Lower leg skin (tissue), 4 donors: ENCODE measurements around the gene TBCD. TPM values are rescaled to one million over a fixed set of nuclear protein-coding genes. Genes with fewer than 3 reads are reported as not detected.

Experiments
- DNase-seq, 2 donors: peaks; one replicate each; pipeline ENCODE4 v3.0.0-alpha.2; 2019; ENCODE audit warnings: low spot score in 2 of 2
- H3K4me3 ChIP-seq: fragments of 200-600 bp; sonication (generic); 2 replicates; pipeline ENCODE4 v1.5.1; 2017; ENCODE audit warnings: mild to moderate bottlenecking, low read depth; ENCODE audit not compliant: poor library complexity, severe bottlenecking
- CTCF ChIP-seq, 3 donors: fragments of 450-650 bp; IDR thresholded peaks; one replicate each; pipeline ENCODE4 v1.5.1; 2016; ENCODE audit warnings: antibody characterized with exemption in 3 of 3, mild to moderate bottlenecking in 3 of 3, moderate library complexity in 2 of 3
- POLR2A ChIP-seq, 2 donors: fragments of 450-650 bp; IDR thresholded peaks; one replicate each; pipeline ENCODE4 v1.6.1; 2016 to 2017; ENCODE audit warnings: antibody characterized with exemption in 2 of 2, mild to moderate bottlenecking in 1 of 2, moderate library complexity in 1 of 2
- WGBS, 2 donors: methylation state at CpG; one replicate each; pipeline ENCODE4 v1.1.5; 2018; 5-methylcytosine and 5-hydroxymethylcytosine counted together
- intact Hi-C: fragments of 100-400 bp; cut with DNase I; formaldehyde crosslinking; loops from one replicate; pipeline ENCODE4 v1.15.0; 2023; ENCODE audit warnings: low total_unique reads
- total RNA-seq, 4 donors: library from RNA; depleted of rRNA; stranded (reverse); fragments of >200 nt; gene quantifications; one replicate each; pipeline ENCODE4 v1.1.0, GENCODE V29; 2016

TBCD gene
- total RNA-seq, 4 donors from 2014 or later = 38.7 to 73.4 (median 51.5) TPM

GRCh38 chr17:82930924-82931698 lies 179.2 kb downstream of the TBCD start:
- DNase-seq = peak in 1 of 2 donors; percentile 78
- TF ChIP-seq POLR2A (IDR thresholded peaks at IDR 0.05) (no peak), CTCF (IDR thresholded peaks at IDR 0.05) (no peak)
- intact Hi-C loops = no loop called here
- no peak overlapping the region for H3K4me3 ChIP-seq
- 92 to 93% methylated on average over 39 of the region's 39 CpGs for WGBS, 2 donors

DNA sequence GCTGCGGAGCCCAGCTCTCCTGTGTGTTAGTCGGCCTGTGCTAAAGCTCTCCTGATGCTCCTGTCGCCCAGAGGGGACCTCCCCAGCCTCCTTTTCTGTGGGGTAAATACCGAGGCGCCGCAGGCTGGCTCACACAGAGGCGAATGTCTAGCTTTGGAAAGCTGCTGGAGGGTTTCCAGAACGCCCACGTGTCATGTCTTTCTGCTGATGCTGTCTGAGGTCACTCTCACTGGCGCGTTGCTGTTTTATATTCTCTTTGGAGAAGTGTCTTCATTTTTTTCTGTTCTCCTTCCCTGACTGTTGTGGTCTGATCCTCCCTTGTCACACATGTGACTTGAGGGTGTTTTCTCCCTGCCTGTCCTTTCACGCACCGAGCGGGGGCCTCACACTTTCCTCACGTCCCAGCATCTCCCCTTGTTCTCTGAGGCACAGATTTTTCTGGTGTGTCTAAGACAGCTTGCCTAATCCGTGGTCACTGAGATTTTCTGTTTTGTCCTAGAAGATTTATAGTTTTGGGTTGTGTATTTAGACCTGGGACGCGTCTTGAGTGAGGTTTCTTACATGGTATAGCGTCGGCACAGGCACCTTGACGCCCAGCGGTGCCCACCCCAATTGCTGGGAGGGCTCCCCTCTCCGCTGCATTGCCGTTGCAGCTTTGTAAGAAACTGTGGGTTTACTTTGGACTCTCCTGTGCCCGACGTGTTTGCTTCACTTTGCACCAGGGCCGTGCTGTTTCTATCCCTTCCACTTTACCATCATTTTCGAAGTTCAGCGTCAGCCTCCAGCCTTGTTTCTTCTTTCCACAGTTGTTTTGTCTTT lies 180.0 kb downstream of the TBCD start:
- 67 to 74% methylated on average over 27 to 29 of the region's 29 CpGs for WGBS, 2 donors
- TF ChIP-seq POLR2A (IDR thresholded peaks at IDR 0.05) (no peak), CTCF (IDR thresholded peaks at IDR 0.05) (no peak)
- intact Hi-C loops = no loop called here
- DNase-seq = peak; percentile 50 to 88
- no peak overlapping the region for H3K4me3 ChIP-seq

GRCh38 chr17:82932518-82933310 lies 180.8 kb downstream of the TBCD start:
- DNase-seq = peak in 1 of 2 donors; percentile 76
- TF ChIP-seq POLR2A (IDR thresholded peaks at IDR 0.05) (no peak), CTCF (IDR thresholded peaks at IDR 0.05) (no peak)
- no peak overlapping the region for H3K4me3 ChIP-seq
- 90 to 92% methylated on average over 28 of the region's 28 CpGs for WGBS, 2 donors
- intact Hi-C loops = no loop called here

DNA sequence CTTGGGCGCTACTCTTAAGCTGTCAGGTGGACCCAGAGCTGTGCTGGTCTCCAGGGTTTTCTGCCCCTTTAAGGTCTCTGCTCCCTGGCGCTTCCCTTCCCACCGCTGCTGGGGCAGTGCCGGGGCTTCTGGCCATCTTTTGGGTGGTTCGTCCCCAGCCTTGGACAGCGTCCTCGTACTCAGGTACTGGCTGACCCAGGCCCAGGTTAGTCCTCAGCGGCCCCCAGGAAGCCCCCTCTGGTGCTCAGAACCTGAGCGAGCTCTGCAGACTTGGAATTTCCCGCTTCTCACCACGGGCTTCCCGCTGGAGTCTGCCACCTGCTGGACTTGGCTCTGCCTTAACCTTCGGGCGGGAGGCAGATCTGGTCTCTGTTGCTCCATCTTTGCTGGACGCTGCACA lies 182.0 kb downstream of the TBCD start:
- 95% methylated on average over 15 of the region's 15 CpGs for WGBS, 2 donors
- no peak overlapping the region for H3K4me3 ChIP-seq
- DNase-seq = peak in 1 of 2 donors; percentile 57
- intact Hi-C loops = no loop called here
- TF ChIP-seq POLR2A (IDR thresholded peaks at IDR 0.05) (no peak), CTCF (IDR thresholded peaks at IDR 0.05) (no peak)

DNA sequence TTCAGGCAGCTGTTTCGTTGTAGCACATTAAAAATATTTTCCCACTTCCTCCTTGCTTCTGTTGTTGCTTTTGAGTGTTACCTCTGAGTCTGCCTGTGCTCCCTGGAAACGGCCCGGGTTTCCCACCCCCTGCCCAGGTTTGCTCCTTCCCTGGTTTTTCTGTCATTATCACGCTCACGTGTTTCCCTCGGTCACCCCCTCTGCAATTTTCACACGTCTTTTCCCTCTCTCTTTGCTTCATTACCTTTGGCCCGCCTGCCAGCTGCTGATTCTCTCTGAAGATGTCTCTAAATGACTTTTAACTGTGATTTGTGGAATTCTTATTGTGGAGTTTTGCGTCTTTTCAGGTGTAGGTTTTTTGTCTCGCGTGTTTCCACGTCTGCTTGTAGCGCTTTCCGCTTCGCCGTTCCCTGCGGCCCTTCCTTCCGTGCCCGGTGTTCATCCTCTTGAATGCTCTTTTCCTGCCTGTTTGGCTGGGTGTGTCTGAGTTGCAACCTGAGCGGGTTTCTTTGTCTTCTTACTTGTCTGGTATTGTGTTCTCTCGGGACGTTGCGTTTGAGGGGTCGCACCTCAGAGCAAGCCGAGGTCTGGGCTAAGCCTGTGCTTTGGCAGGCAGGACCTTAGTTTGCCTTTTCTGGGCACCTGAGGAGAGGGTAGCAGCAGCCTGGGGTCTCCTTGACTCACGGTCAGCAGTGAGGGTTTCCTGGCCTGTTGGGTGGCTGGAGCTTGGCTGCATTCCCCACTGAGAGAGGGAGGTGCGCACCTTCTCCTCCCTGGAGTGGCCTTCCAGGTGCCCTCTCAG lies 184.3 kb downstream of the TBCD start:
- no peak for TF ChIP-seq POLR2A (IDR thresholded peaks at IDR 0.05)
- TF ChIP-seq CTCF (IDR thresholded peaks at IDR 0.05) = no peak
- DNase-seq = peak in 1 of 2 donors; percentile 64
- no peak overlapping the region for H3K4me3 ChIP-seq
- intact Hi-C loops = no loop called here
- 96% methylated on average over 27 of the region's 27 CpGs for WGBS, 2 donors
